MM.1S (cell line): Measurements from ENCODE around the gene UFD1.

Experiments used
- EZH2 ChIP-seq: fragments of 300-600 bp; sonication (generic); optimal IDR thresholded peaks from 2 replicates; pipeline ENCODE3; 2017; ENCODE audit warnings: low read depth, mild to moderate bottlenecking, antibody characterized with exemption, low read length, mixed read lengths
- TF ChIP-seq, protein P1 (sequence below): fragments of 300-600 bp; sonication (generic); IDR thresholded peaks from 2 replicates; pipeline ENCODE4 v1.5.1; 2016; ENCODE audit warnings: antibody characterized with exemption, low read length, mixed read lengths

DNA sequence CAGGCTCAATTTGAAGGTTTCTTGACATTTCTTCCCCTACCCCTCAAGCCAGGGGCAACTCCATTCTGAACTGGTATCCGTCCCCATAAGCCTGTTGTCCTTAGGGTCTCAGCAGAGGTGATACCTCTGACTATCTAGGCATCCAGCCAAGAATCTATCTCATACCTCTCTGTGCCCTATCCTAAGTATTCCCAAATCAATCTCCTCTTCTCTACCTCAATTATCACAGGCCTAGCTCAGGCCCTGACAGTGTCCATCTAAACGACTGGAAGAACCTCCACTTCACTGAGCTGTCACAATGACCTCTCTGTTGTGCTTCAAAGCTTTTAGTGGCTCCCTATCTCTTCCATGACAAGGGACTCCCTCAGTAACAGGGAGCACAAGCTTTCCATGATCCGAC is 74.3 kb downstream of the UFD1 start:
- TF ChIP-seq, protein P1, sequence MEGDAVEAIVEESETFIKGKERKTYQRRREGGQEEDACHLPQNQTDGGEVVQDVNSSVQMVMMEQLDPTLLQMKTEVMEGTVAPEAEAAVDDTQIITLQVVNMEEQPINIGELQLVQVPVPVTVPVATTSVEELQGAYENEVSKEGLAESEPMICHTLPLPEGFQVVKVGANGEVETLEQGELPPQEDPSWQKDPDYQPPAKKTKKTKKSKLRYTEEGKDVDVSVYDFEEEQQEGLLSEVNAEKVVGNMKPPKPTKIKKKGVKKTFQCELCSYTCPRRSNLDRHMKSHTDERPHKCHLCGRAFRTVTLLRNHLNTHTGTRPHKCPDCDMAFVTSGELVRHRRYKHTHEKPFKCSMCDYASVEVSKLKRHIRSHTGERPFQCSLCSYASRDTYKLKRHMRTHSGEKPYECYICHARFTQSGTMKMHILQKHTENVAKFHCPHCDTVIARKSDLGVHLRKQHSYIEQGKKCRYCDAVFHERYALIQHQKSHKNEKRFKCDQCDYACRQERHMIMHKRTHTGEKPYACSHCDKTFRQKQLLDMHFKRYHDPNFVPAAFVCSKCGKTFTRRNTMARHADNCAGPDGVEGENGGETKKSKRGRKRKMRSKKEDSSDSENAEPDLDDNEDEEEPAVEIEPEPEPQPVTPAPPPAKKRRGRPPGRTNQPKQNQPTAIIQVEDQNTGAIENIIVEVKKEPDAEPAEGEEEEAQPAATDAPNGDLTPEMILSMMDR, result no peak
- no peak for TF ChIP-seq EZH2
